Fibroblast of skin of scalp (primary cell): ENCODE data around the gene ZNF454. TPM values are rescaled to one million over a fixed set of nuclear protein-coding genes. Genes with fewer than 3 reads are reported as not detected.
A peak's percentile ranks its signal among the peaks of the same experiment; 100 is the strongest.

Experiments used
- DNase-seq: peaks from one replicate; pipeline ENCODE4 v3.0.0-alpha.2; 2013
- polyA plus RNA-seq, 2 experiments: library from polyadenylated mRNA; unstranded; fragments of 120-200 nt; gene quantifications; one replicate each; pipeline ENCODE4 v1.2.1, GENCODE V29; 2013; ENCODE audit not compliant: insufficient read length in 2 of 2

The ZNF454 gene
- polyA plus RNA-seq (2013, experiment 1 of 2; ENCODE audit: insufficient read length): 1.3 TPM
- 1.7 TPM for polyA plus RNA-seq (2013, experiment 2 of 2; ENCODE audit: insufficient read length)

- peak; percentile 96 for DNase-seq
These were observed at the start of gene ZNF454 for GRCh38 chr5:178940569-178941360. ZNF454 (plus strand) TSS chr5:178941198; CDS start chr5:178942792, 1,594 bp downstream.

GRCh38 chr5:178895615-178896571 is 45.1 kb upstream of the ZNF454 start, which contains the start of gene ZFP2:
ZFP2 (plus strand) TSS chr5:178895913; CDS start chr5:178931314, 35,401 bp downstream.
- peak; percentile 58 for DNase-seq

GRCh38 chr5:178899289-178899688 is 41.7 kb upstream of the ZNF454 start:
- DNase-seq: no peak

- DNase-seq: no peak
These were observed 38.1 kb upstream of the ZNF454 start for GRCh38 chr5:178902849-178903248.

- DNase-seq: no peak
These were observed 8.9 kb upstream of the ZNF454 start for GRCh38 chr5:178931846-178932760.

GRCh38 chr5:178941361-178941760 is 363 bp downstream of the ZNF454 start:
- DNase-seq: peak; percentile 6

GRCh38 chr5:178965465-178966055 is 24.6 kb downstream of the ZNF454 start:
- DNase-seq: no peak

- no peak for DNase-seq
These were observed 40.4 kb downstream of the ZNF454 start for GRCh38 chr5:178981381-178981780.

GRCh38 chr5:178982941-178983340 is 41.9 kb downstream of the ZNF454 start:
- no peak for DNase-seq

GRCh38 chr5:178983728-178984127 is 42.7 kb downstream of the ZNF454 start:
- no peak for DNase-seq

GRCh38 chr5:178984145-178985072 is 43.4 kb downstream of the ZNF454 start:
- no peak for DNase-seq

- DNase-seq: no peak
These were observed 45.4 kb downstream of the ZNF454 start for GRCh38 chr5:178986326-178986960.

GRCh38 chr5:178988436-178989220 is 47.6 kb downstream of the ZNF454 start:
- DNase-seq: no peak

- no peak for DNase-seq
These were observed 48.3 kb downstream of the ZNF454 start for GRCh38 chr5:178989311-178989710.

GRCh38 chr5:178990491-178990890 is 49.5 kb downstream of the ZNF454 start:
- no peak for DNase-seq

- DNase-seq: no peak
These were observed 50.5 kb downstream of the ZNF454 start for GRCh38 chr5:178991190-178992145.

- no peak for DNase-seq
These were observed 51.4 kb downstream of the ZNF454 start for GRCh38 chr5:178992291-178992895.
